MM.1S (cell line): Measurements from ENCODE around the gene RAI1.

Experiments used
- EZH2 ChIP-seq: fragments of 300-600 bp; sonication (generic); optimal IDR thresholded peaks from 2 replicates; pipeline ENCODE3; 2017; ENCODE audit warnings: low read depth, mild to moderate bottlenecking, antibody characterized with exemption, low read length, mixed read lengths
- TF ChIP-seq, protein P1 (sequence below): fragments of 300-600 bp; sonication (generic); IDR thresholded peaks from 2 replicates; pipeline ENCODE4 v1.5.1; 2016; ENCODE audit warnings: antibody characterized with exemption, low read length, mixed read lengths

- TF ChIP-seq, protein P1, sequence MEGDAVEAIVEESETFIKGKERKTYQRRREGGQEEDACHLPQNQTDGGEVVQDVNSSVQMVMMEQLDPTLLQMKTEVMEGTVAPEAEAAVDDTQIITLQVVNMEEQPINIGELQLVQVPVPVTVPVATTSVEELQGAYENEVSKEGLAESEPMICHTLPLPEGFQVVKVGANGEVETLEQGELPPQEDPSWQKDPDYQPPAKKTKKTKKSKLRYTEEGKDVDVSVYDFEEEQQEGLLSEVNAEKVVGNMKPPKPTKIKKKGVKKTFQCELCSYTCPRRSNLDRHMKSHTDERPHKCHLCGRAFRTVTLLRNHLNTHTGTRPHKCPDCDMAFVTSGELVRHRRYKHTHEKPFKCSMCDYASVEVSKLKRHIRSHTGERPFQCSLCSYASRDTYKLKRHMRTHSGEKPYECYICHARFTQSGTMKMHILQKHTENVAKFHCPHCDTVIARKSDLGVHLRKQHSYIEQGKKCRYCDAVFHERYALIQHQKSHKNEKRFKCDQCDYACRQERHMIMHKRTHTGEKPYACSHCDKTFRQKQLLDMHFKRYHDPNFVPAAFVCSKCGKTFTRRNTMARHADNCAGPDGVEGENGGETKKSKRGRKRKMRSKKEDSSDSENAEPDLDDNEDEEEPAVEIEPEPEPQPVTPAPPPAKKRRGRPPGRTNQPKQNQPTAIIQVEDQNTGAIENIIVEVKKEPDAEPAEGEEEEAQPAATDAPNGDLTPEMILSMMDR = no peak
- TF ChIP-seq EZH2 = no peak
Observed at GRCh38 chr17:17836818-17837379, 155.6 kb downstream of the RAI1 start, which contains the start of gene SREBF1.
